PFSK-1 (cell line): ENCODE measurements around the gene CTDSPL2.

Source experiments
- FOXP2 ChIP-seq: optimal IDR thresholded peaks from 2 replicates; pipeline ENCODE3; 2011; ENCODE audit warnings: borderline replicate concordance, control low read depth, inconsistent platforms; ENCODE audit not compliant: insufficient read depth; ENCODE audit errors: extremely low read length, extremely low read depth
- POLR2AphosphoS5 ChIP-seq: IDR thresholded peaks from 2 replicates; pipeline ENCODE4 v1.6.1; 2012; ENCODE audit warnings: low read depth, mild to moderate bottlenecking, control low read depth, low read length, moderate library complexity
- TAF1 ChIP-seq: IDR thresholded peaks from 2 replicates; pipeline ENCODE4 v1.6.1; 2012; ENCODE audit warnings: low read length, control low read depth, borderline replicate concordance; ENCODE audit not compliant: insufficient read depth
- TF ChIP-seq, protein P1 (sequence below), 2 experiments: IDR thresholded peaks; 2 replicates each; pipeline versions ENCODE4 v1.6.1 to v1.8.0; 2011 to 2012; ENCODE audit warnings: low read depth in 2 of 2, low read length in 2 of 2, control low read depth in 1 of 2, inconsistent platforms in 1 of 2, mild to moderate bottlenecking in 1 of 2, moderate library complexity in 1 of 2; ENCODE audit not compliant: insufficient read depth in 1 of 2

DNA sequence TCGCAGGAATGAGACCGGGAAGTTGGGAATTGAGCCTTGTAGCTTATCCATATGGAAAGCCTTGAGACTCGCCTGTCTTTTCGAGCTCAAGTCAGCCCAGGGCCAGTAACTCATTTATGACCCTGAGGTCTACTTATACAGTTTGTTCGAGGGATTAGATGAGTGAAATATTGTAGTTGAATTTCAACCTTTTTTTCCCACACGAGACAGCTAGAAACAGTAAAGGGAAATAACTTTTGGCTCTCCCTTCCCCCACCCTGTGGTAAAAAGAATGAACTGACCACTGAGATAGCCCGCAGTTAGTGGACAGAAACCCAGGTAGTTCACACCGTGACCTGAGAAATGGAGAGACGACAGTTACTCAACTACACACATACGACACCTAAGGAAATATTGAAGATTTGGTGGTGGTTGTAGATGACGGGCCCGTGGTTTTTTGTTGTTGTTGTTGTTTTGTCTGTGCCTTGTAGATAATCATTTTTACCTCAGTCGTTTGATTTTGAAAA lies 110.4 kb downstream of the CTDSPL2 start:
- TF ChIP-seq, protein P1, sequence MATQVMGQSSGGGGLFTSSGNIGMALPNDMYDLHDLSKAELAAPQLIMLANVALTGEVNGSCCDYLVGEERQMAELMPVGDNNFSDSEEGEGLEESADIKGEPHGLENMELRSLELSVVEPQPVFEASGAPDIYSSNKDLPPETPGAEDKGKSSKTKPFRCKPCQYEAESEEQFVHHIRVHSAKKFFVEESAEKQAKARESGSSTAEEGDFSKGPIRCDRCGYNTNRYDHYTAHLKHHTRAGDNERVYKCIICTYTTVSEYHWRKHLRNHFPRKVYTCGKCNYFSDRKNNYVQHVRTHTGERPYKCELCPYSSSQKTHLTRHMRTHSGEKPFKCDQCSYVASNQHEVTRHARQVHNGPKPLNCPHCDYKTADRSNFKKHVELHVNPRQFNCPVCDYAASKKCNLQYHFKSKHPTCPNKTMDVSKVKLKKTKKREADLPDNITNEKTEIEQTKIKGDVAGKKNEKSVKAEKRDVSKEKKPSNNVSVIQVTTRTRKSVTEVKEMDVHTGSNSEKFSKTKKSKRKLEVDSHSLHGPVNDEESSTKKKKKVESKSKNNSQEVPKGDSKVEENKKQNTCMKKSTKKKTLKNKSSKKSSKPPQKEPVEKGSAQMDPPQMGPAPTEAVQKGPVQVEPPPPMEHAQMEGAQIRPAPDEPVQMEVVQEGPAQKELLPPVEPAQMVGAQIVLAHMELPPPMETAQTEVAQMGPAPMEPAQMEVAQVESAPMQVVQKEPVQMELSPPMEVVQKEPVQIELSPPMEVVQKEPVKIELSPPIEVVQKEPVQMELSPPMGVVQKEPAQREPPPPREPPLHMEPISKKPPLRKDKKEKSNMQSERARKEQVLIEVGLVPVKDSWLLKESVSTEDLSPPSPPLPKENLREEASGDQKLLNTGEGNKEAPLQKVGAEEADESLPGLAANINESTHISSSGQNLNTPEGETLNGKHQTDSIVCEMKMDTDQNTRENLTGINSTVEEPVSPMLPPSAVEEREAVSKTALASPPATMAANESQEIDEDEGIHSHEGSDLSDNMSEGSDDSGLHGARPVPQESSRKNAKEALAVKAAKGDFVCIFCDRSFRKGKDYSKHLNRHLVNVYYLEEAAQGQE (IDR thresholded peaks at IDR 0.05; ENCODE audit: insufficient read depth in 1 of 2, low read depth in 2 of 2, low read length in 2 of 2), result no peak
- TF ChIP-seq POLR2AphosphoS5 (no peak), TAF1 (no peak), FOXP2 (no peak)
